ENCODE data around the gene ANAPC2.

The ANAPC2 gene

GRCh38 chr9:137195525-137196220 is 7.3 kb upstream of the ANAPC2 start:
- peaks cover 0 to 2% of the 10 kb centered on the region in 2 donors for H3K36me3 ChIP-seq (ENCODE audit: control insufficient read depth in 2 of 2, insufficient read depth in 2 of 2, low read length in 2 of 2)
- H3K4me1 ChIP-seq (ENCODE audit: control insufficient read depth, insufficient read depth, low read length), result peaks cover 36% of the 10 kb centered on the region
- no peak overlapping the region for H3K9ac ChIP-seq (ENCODE audit: low read length in 2 of 2)
- no peaks in the 10 kb centered on the region for H3K27me3 ChIP-seq (ENCODE audit: control insufficient read depth in 1 of 2, insufficient read depth in 2 of 2, low read length in 2 of 2)
- H3K4me3 ChIP-seq (ENCODE audit: low read length in 2 of 2), result no peak overlapping the region
- H3K9me3 ChIP-seq (ENCODE audit: control insufficient read depth in 2 of 2, low read length in 2 of 2), result no peaks in the 10 kb centered on the region
- H3K27ac ChIP-seq (ENCODE audit: low read length), result no peak overlapping the region

GRCh38 chr9:137194909-137195308 is 6.5 kb upstream of the ANAPC2 start:
- Histone ChIP-seq H3K4me1 (ENCODE audit: control insufficient read depth, insufficient read depth, low read length) (peaks cover 43% of the 10 kb centered on the region), H3K9ac (ENCODE audit: low read length in 2 of 2) (no peak overlapping the region), H3K27ac (ENCODE audit: low read length) (no peak overlapping the region), H3K4me3 (ENCODE audit: low read length in 2 of 2) (no peak overlapping the region), H3K27me3 (ENCODE audit: control insufficient read depth in 1 of 2, insufficient read depth in 2 of 2, low read length in 2 of 2) (no peaks in the 10 kb centered on the region), H3K36me3 (ENCODE audit: control insufficient read depth in 2 of 2, insufficient read depth in 2 of 2, low read length in 2 of 2) (peaks cover 2 to 4% of the 10 kb centered on the region in 2 donors), H3K9me3 (ENCODE audit: control insufficient read depth in 2 of 2, low read length in 2 of 2) (no peaks in the 10 kb centered on the region)

DNA sequence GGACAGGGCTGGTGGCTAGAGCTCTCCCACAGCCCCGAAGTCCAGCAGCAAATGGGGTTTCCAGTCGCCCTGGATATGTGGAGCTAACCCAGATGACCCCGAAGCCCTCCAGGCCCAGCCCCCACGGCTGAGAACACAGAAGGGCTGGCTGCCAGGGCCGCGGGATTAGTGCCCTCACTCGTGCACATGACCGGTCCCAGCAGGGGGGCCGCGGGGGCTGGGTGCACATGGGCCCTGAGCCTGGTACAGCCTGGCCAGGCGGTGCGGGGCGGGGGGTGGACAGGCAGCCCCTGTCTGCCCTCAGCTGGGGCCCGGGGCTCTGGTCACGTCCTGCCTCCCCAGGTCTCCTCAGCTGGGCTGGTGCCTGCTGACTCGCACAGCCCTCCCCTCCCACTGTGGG is 6.0 kb upstream of the ANAPC2 start:
- Histone ChIP-seq H3K9me3 (ENCODE audit: control insufficient read depth in 2 of 2, low read length in 2 of 2) (no peaks in the 10 kb centered on the region), H3K9ac (ENCODE audit: low read length in 2 of 2) (no peak overlapping the region), H3K4me3 (ENCODE audit: low read length in 2 of 2) (no peak overlapping the region)

GRCh38 chr9:137193771-137194170 is 5.4 kb upstream of the ANAPC2 start:
- H3K4me3 ChIP-seq (ENCODE audit: low read length in 2 of 2), result no peak overlapping the region
- H3K9ac ChIP-seq (ENCODE audit: low read length in 2 of 2), result no peak overlapping the region
- no peak overlapping the region for H3K27ac ChIP-seq (ENCODE audit: low read length)
- H3K36me3 ChIP-seq (ENCODE audit: control insufficient read depth in 2 of 2, insufficient read depth in 2 of 2, low read length in 2 of 2), result peaks cover 2 to 5% of the 10 kb centered on the region in 2 donors
- no peaks in the 10 kb centered on the region for H3K9me3 ChIP-seq (ENCODE audit: control insufficient read depth in 2 of 2, low read length in 2 of 2)
- peaks cover 42% of the 10 kb centered on the region for H3K4me1 ChIP-seq (ENCODE audit: control insufficient read depth, insufficient read depth, low read length)
- no peaks in the 10 kb centered on the region for H3K27me3 ChIP-seq (ENCODE audit: control insufficient read depth in 1 of 2, insufficient read depth in 2 of 2, low read length in 2 of 2)

More for the DNA sequence above, 6.0 kb upstream of the ANAPC2 start:
- Histone ChIP-seq H3K36me3 (ENCODE audit: control insufficient read depth in 2 of 2, insufficient read depth in 2 of 2, low read length in 2 of 2) (peaks cover 2 to 5% of the 10 kb centered on the region in 2 donors), H3K4me1 (ENCODE audit: control insufficient read depth, insufficient read depth, low read length) (peaks cover 43% of the 10 kb centered on the region), H3K27me3 (ENCODE audit: control insufficient read depth in 1 of 2, insufficient read depth in 2 of 2, low read length in 2 of 2) (no peaks in the 10 kb centered on the region), H3K27ac (ENCODE audit: low read length) (no peak overlapping the region)

GRCh38 chr9:137192859-137193258 is 4.5 kb upstream of the ANAPC2 start:
- peaks cover 2 to 5% of the 10 kb centered on the region in 2 donors for H3K36me3 ChIP-seq (ENCODE audit: control insufficient read depth in 2 of 2, insufficient read depth in 2 of 2, low read length in 2 of 2)
- H3K4me1 ChIP-seq (ENCODE audit: control insufficient read depth, insufficient read depth, low read length), result peaks cover 36% of the 10 kb centered on the region
- H3K9ac ChIP-seq (ENCODE audit: low read length in 2 of 2), result no peak overlapping the region
- H3K9me3 ChIP-seq (ENCODE audit: control insufficient read depth in 2 of 2, low read length in 2 of 2), result no peaks in the 10 kb centered on the region
- H3K27me3 ChIP-seq (ENCODE audit: control insufficient read depth in 1 of 2, insufficient read depth in 2 of 2, low read length in 2 of 2), result no peaks in the 10 kb centered on the region
- H3K27ac ChIP-seq (ENCODE audit: low read length), result no peak overlapping the region
- no peak overlapping the region for H3K4me3 ChIP-seq (ENCODE audit: low read length in 2 of 2)

DNA sequence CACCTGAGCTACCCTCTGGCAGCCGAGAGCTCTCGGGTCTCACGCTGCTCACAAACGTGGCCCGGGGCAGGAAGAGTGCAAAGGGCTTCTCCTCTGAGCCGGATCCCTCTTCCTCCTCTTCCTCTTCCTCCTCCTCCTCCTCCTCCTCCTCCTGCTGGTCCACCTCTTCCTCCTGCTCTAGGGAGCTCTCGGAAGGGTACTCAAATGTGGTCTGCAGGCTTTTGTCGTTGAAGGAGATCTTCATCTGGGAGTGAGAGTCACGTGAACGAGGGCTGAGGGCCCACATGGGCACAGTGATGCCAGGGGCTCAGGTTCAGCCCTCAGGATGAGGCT is 4.1 kb upstream of the ANAPC2 start:
- Histone ChIP-seq H3K4me3 (ENCODE audit: low read length in 2 of 2) (no peak overlapping the region), H3K27me3 (ENCODE audit: control insufficient read depth in 1 of 2, insufficient read depth in 2 of 2, low read length in 2 of 2) (no peaks in the 10 kb centered on the region), H3K36me3 (ENCODE audit: control insufficient read depth in 2 of 2, insufficient read depth in 2 of 2, low read length in 2 of 2) (peaks cover 2 to 5% of the 10 kb centered on the region in 2 donors), H3K9me3 (ENCODE audit: control insufficient read depth in 2 of 2, low read length in 2 of 2) (no peaks in the 10 kb centered on the region), H3K27ac (ENCODE audit: low read length) (no peak overlapping the region), H3K9ac (ENCODE audit: low read length in 2 of 2) (no peak overlapping the region), H3K4me1 (ENCODE audit: control insufficient read depth, insufficient read depth, low read length) (peaks cover 36% of the 10 kb centered on the region)

DNA sequence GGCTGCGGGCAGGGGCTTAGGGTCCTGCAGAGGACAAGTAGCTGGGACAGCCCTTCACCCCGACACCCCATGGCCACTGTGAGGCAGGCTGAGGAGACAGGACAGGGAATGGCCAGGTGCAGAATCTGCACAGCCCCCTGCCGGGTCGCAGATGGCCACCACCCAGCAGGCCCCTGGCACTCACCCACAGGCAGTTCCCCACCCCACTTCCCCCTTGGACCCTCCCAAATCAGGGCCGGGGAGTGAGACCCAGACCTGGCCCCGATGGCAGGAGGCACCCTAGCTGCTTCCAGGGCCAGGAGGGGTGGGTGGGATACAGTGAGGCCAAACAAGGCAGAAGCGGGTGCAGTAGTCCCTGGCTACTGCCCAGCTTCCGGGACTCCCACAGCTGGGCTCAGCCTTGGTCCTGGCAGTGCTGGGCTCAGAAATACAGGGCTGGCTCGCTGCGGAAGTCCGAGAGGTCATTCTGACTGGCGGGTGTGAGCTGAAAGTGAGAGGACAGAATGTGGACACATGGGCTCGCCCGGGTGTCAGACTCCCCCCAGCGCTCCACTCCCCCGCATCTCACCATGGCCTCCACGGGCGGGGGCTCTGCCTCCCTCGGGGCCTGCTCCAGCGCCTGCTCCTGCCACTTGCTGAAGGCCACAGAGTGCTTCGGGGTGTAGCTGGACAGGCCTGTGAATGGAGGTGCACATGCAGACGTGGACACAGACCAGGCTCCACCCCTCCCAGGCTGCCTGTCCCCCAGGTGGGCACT is 3.5 kb upstream of the ANAPC2 start:
- peaks cover 6 to 7% of the 10 kb centered on the region in 2 donors for H3K36me3 ChIP-seq (ENCODE audit: control insufficient read depth in 2 of 2, insufficient read depth in 2 of 2, low read length in 2 of 2)
- no peak overlapping the region for H3K27ac ChIP-seq (ENCODE audit: low read length)
- no peak overlapping the region for H3K9ac ChIP-seq (ENCODE audit: low read length in 2 of 2)
- H3K4me1 ChIP-seq (ENCODE audit: control insufficient read depth, insufficient read depth, low read length), result peaks cover 40% of the 10 kb centered on the region
- no peaks in the 10 kb centered on the region for H3K27me3 ChIP-seq (ENCODE audit: control insufficient read depth in 1 of 2, insufficient read depth in 2 of 2, low read length in 2 of 2)
- no peaks in the 10 kb centered on the region for H3K9me3 ChIP-seq (ENCODE audit: control insufficient read depth in 2 of 2, low read length in 2 of 2)
- no peak overlapping the region for H3K4me3 ChIP-seq (ENCODE audit: low read length in 2 of 2)

DNA sequence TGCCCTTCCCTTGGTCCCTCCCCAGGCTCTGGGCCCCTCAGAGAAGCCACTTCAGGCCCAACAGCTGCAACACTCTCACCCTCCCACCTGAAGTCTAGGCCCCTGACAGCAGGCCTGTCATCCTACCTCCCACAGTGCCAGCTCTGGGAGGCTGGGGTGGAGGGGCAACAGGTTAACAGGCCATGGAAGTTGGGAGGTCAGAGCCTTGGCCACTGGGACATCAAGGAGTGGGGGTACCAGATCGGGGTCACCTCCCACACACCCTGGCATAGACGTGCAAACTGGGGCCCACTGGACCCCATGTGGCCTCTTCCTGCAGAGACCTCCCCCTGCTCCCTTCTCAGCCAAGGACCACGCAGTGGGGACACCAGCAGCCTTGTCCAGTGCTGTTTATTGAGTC is 2.9 kb upstream of the ANAPC2 start:
- Histone ChIP-seq H3K9ac (ENCODE audit: low read length in 2 of 2) (no peak overlapping the region), H3K36me3 (ENCODE audit: control insufficient read depth in 2 of 2, insufficient read depth in 2 of 2, low read length in 2 of 2) (peaks cover 8 to 9% of the 10 kb centered on the region in 2 donors), H3K27me3 (ENCODE audit: control insufficient read depth in 1 of 2, insufficient read depth in 2 of 2, low read length in 2 of 2) (no peaks in the 10 kb centered on the region), H3K4me1 (ENCODE audit: control insufficient read depth, insufficient read depth, low read length) (peaks cover 46% of the 10 kb centered on the region), H3K9me3 (ENCODE audit: control insufficient read depth in 2 of 2, low read length in 2 of 2) (no peaks in the 10 kb centered on the region), H3K27ac (ENCODE audit: low read length) (no peak overlapping the region), H3K4me3 (ENCODE audit: low read length in 2 of 2) (no peak overlapping the region)

GRCh38 chr9:137190315-137190856 is 2.0 kb upstream of the ANAPC2 start:
- Histone ChIP-seq H3K4me1 (ENCODE audit: control insufficient read depth, insufficient read depth, low read length) (peaks cover 53% of the 10 kb centered on the region), H3K9me3 (ENCODE audit: control insufficient read depth in 2 of 2, low read length in 2 of 2) (no peaks in the 10 kb centered on the region), H3K4me3 (ENCODE audit: low read length in 2 of 2) (no peak overlapping the region), H3K27ac (ENCODE audit: low read length) (no peak overlapping the region), H3K9ac (ENCODE audit: low read length in 2 of 2) (peak overlapping the region in 1 of 2 donors; percentile 36), H3K36me3 (ENCODE audit: control insufficient read depth in 2 of 2, insufficient read depth in 2 of 2, low read length in 2 of 2) (peaks cover 13 to 15% of the 10 kb centered on the region in 2 donors), H3K27me3 (ENCODE audit: control insufficient read depth in 1 of 2, insufficient read depth in 2 of 2, low read length in 2 of 2) (no peaks in the 10 kb centered on the region)

DNA sequence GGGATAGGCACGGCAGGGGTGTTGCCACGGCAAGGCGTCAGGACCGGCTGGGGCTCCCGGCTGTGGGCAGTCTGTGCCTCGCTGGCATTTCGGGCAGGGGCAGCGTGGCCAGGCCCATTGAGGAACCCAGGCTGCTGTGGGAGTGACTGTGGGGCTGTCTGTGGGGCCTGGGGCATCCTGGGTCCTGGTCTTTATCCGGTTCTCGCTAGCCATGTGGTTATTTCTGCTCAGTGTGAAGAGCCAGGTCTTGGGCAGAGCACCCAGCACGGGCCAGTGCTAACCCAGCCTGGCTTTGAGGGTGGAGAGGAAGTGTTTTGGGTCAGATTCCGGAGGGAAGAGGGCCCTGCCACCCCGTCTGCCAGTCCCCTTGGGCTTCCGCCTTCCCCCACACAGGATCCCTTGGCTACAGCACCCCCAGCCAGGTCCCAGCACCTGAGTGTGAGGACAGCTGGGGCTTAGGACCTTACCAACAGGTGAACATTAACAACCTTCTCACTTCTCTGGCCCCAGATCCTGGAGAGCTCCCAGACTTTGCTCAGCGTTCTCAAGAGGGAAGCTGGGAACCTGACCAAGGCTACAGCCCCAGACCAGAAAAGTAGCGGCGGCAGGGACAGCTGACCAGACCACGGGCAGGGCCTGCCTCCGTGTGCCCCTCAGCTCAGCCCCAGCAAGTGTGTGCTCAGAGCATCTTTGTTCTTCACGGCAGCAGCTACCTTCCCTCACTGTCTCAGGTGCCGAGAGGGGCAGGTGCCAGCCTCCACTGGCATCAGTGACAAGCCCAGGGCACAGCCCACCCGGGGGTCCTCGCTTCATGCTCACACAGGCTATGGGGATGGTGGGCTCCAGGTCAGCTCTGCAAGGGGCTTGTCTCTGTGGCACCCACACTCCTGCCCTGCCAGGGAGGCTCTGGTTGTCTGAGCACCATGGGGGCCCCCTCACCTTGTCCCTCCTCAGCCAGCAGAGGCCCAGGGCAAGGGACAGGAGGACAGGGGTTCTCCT is 1.2 kb upstream of the ANAPC2 start:
- Histone ChIP-seq H3K27ac (ENCODE audit: low read length) (peak overlapping the region; percentile 84), H3K27me3 (ENCODE audit: control insufficient read depth in 1 of 2, insufficient read depth in 2 of 2, low read length in 2 of 2) (no peaks in the 10 kb centered on the region), H3K4me1 (ENCODE audit: control insufficient read depth, insufficient read depth, low read length) (peaks cover 55% of the 10 kb centered on the region), H3K9me3 (ENCODE audit: control insufficient read depth in 2 of 2, low read length in 2 of 2) (no peaks in the 10 kb centered on the region), H3K9ac (ENCODE audit: low read length in 2 of 2) (peak overlapping the region; percentile 81 to 89), H3K36me3 (ENCODE audit: control insufficient read depth in 2 of 2, insufficient read depth in 2 of 2, low read length in 2 of 2) (peaks cover 13 to 18% of the 10 kb centered on the region in 2 donors), H3K4me3 (ENCODE audit: low read length in 2 of 2) (peak overlapping the region; percentile 96 to 98)

Data from stomach smooth muscle (tissue), 2 donors.